LoVo (cell line): ENCODE results near the gene GCG.

Source experiments
- DNase-seq: peaks from one replicate; pipeline ENCODE4 v3.0.0-alpha.2; 2016; ENCODE audit warnings: low spot score

The GCG gene

DNA sequence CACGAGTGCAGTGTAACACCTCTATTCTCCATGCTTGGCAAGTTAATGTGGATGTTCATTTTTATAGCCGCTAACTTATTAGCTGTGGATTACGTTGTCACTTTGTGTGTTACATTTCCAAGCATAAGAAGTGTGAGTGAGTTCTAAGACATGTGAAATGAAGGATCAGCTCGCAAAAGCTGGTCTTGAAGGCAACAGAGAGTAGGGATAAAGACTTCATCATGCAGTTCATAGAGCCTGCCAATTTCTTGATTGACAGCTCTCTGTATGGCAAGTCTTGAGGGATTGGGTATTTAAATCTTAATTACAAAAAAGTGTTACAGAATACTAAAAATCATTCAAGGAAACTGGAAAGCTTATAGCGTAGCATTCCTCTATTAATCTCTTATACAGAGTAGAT is 52.2 kb downstream of the GCG start:
- no peak for DNase-seq
